DMS153 treated with DMSO at 0.1 percent for 48 hours (cell line): ENCODE measurements around the gene AFAP1L2.
A peak's percentile ranks its signal among the peaks of the same experiment; 100 is the strongest.
"Not testable (repeated sequence)": the region's sequence is repeated elsewhere in the genome, so short reads cannot be mapped to it uniquely, and the experiment has no call there.

ENCODE experiments used
- DNase-seq: peaks from one replicate; lab custom pipeline; 2025; ENCODE audit not compliant: unreplicated experiment; lab: John Stamatoyannopoulos, UW

AFAP1L2 gene

GRCh38 chr10:114340816-114341215 lies 63.5 kb downstream of the AFAP1L2 start:
- DNase-seq, result no peak

DNA sequence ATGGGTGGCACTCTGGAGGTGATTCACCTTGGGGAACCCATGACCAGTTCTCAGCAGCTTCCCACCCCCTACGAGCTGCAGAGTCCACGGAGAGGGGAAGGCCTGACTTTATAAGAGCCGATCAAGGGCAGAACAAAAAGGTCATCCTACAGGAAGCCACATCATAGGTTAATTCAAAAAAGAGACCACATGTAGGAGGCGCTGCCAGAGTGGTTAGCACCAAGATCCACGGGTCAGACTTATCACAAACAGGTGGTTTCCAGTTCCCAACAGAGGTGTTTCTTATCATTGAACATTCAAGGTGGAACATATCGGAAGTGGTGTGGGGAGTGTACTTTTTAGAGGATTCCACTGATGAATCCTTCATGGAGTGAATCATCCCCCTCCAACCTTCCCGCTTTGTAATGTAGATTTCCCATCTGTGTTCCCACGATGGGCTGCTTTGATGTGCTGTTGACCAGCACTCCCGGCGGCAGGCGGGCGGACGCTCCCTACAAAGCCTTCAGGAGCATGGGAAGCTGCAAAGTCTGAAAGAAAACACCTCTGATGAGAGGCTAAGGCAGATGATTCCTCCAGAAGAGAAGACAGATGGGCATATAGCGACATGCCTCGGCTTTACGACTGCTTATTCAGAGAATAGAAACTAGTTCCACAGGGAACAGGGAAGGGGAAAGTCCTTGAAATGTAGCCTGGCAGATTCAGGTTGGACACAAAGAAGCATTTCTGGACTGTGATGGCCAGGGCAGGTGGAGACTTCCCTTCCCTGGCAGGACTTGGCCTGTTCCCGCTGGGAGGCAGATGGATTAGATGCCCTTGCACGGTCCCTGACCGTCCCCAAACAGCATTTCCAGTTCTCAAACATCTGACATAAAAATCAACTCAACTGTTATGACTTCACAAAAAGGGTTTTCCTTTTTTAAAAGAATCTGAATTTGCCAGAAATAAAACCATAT lies 66.5 kb downstream of the AFAP1L2 start:
- DNase-seq, result no peak

- DNase-seq, result peak; percentile 19
Measured at GRCh38 chr10:114336823-114337509, 67.3 kb downstream of the AFAP1L2 start.

- DNase-seq, result no peak
Measured at GRCh38 chr10:114335614-114336013, 68.7 kb downstream of the AFAP1L2 start.

DNA sequence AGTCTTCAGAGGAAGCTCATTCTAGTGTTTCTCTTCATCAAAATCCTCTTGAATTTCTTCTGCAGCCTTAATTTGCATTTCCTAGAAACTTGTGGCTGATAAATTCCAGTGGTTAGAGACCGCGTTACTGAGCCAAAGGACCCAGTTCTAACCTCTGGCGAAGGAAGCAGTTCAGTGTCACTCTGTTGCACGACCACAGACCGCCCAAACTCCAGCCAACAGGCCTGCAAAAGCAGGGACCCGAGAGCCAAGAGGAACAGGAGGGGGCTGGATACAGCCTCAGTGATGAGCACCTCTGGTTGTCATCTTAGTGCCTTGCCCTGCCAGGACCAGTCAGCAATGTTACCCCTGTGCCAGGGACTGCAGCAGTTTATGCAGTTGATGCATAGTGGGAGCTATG lies 70.0 kb downstream of the AFAP1L2 start:
- DNase-seq, result no peak

- DNase-seq, result not testable (repeated sequence)
Measured at GRCh38 chr10:114333441-114333840, 70.9 kb downstream of the AFAP1L2 start.

DNA sequence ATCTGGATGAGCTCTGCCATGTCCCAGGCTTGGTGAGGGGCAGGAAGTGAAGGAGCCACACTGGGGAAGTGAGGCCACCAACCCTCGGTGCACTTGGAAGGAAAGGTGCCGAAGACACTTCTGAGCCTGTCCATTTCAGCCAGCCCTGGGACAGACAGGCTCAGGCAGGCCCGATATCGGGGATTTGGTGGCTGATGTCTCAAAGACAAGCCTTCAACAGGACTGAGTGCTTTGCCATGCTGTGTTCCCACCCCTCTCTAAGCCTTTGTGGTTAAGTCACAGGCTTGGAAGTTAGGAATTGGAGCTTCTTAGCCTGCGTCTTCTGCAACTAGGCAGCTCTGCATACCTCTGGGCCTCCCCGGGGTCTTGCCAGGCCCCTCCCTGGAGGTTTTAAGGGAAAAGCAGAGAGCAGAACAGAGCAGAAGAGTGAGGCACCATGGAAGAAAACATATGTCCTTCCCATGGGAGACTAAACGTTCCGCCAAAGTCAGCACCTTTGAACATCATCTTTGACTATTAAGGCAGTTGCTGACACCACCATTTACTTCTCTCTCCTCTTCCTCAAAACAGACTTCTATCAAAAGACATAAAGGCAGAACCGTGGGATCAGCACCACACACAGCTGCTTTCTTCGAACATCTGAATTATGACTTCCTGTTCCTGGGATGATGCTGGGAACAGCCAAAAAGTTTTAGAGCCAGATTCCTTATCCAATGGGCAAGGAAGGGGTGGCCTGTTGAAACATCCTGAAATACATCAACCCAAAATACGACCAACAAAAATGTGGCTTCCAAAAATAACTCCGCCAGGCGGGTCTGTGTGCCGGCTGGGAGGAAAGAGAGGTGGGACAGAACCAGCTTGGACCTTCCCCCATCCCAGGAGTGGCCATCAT lies 71.8 kb downstream of the AFAP1L2 start:
- no peak for DNase-seq

DNA sequence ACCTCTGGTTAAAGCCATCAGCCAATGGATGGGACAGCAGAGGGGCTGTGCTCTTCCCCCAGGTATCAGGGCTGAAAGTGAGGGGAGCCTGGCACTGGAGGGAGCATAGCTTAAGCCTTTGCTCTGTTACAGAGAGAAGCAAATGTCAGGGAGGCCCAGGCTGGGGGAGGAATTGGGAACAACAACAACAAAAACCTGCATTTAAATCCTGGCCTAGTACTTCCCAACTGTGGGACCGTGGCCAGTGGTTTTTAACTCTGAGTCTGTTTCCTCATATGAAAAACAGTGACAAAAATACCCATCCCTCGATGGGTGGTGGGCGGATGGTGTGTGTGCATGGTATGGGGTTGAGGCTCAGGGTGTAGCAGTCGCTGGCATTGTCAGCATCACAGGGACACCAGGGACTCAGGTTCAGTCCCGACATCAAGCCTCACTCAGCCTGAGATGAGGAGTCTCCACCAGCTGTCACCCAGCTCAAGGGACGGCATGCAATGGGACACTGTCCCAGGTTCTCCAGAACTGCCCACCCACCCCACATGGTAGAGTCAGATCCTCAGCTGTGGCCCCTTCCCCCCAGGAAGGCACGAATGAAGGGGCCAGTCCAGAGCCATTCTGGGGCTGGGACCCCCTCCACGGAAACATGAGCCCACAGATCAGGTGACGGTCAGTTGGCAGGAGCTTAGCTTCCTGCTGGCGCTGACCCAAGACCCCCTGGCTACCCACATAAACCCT lies 74.5 kb downstream of the AFAP1L2 start:
- DNase-seq, result no peak

DNA sequence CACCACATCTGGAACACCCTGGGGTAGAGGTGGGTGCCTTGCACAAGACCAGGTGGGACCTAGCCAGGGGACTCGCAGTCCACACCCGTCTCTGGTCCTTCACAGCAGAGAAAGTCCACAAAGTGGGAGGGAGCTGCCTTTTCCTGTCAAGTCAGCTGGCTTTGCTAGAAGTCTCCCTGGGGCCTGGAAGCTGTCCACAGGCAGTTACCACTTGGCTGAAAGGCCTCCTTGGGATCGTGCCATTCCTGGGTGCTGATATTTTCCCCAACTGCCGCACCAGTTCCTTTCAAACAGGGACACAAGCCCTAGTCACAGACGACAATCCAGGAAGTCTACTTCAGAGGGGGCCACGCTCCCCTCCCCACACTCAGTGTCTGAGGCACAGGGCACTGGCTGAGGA lies 75.4 kb downstream of the AFAP1L2 start:
- no peak for DNase-seq

GRCh38 chr10:114328441-114328812 lies 75.9 kb downstream of the AFAP1L2 start:
- no peak for DNase-seq

GRCh38 chr10:114327537-114328440 lies 76.5 kb downstream of the AFAP1L2 start:
- no peak for DNase-seq

GRCh38 chr10:114326795-114327194 lies 77.5 kb downstream of the AFAP1L2 start:
- DNase-seq, result no peak

DNA sequence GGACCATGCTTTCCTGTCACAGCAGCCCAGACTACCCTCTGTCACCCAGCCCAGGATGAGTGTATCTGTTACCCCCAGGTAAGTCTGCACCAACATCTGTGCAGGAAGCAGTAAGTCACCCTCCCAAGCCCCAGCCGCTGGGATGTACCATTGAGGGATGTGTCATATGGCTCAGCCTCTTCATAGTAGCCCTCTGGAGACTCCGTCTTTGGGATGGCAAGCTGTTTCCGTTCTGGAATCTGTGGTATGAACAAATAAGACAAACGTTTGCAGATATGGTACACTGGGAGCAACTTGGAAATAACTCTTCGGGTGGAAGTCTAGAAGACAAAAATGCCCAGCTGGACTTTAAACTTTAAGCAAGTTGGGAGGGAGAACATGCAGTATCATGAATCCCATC lies 81.3 kb downstream of the AFAP1L2 start:
- no peak for DNase-seq

DNA sequence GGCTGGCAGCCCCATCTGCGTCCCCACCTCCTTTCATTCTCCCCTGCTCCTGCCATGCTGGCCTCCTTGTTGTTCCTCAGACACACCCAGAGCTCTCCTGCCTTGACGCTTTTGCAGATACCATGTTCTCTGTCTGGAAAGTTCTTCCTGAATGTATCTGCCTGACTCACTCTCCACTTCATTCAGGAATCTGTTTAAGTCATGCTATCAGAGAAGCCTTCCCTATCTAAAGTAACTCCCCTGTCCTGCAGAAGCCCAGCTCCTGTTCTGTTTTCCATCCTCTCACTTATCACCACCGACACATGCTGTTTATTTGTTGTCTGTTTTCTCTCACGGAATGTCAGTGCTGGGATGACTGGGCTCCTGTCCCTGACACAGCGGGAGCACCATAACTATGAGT lies 82.0 kb downstream of the AFAP1L2 start:
- no peak for DNase-seq

DNA sequence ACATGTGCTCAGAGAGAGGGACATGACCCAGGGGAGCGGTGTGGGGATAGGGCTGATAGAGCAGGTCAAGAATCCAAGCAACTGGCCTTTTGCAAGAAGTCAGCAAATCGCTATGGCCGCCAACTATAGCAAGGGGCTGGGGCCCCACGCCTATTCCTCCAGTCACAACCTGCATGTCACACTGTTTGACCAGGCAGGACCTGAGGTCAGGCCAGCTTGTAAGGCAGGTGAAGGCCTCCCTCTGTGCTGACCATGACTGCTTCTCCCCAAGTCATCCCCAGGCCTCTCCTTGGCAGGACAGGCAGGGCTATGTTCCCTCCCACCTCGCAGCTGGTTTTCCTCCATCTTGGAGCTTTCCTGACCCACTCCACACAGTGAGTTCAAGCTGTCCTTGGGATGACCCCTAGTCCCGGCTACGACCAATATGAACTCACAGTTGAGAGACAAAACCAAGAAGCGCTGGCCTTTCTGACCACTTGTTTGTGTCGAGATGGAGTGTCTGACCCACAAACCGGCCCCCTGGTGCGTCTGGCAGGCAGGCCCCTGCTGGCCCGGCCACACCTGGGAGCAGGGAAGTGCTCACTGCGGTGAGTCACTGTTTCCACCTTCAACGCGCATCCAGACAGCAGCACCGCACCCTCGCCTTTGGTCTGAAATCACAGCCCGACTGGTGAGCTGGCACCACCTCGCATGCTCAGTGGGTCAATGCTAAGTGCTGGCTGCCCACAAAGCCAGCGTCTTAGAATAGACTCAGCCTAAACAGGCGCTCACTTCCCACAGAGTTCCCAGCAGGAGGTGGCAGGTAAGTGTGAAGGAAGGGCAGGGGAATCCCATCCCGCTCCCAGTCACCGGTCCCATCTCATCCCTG lies 83.8 kb downstream of the AFAP1L2 start:
- no peak for DNase-seq

DNA sequence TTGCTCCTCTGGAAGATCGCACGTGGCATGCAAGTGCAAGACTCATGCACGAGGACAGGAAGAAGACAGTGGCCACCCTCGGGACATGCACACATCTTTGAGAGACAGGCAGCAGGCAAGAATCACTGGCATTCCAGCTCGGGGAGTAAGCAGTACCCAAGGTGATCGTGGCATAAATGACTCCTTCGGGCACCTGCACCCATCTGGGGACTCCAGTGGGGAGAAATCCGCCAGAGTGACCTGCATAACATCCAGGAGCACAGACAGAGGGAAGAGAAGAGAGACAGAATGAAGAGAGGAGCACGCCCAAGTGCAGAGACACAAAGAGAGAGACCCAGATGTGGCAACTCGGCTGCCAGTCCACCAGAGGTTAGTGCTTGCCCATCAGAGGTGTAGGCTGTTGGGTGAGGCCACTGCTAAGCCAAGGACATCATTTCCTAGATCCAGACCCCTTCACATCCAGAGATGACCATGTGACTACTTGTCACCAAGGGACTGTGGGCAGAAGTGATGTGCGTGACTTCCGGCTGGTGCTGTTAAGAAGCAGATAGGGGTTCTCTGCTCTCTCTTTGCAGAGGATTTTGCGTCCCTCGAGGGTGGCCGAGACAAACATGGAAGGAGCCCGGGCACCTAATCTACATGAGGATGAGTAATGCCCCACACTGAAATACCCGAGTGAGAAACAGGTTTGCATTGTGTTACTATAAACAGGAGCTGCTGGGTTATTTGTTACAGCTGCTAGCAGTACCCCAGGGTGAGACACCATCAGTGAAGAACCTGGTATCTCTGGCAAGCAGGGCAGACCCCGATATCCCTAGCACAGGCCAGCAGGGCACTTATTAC lies 84.7 kb downstream of the AFAP1L2 start:
- DNase-seq, result no peak

GRCh38 chr10:114316744-114317143 lies 87.6 kb downstream of the AFAP1L2 start:
- no peak for DNase-seq
